ENCODE measurements around the gene SMOC2. TPM values are rescaled to one million over a fixed set of nuclear protein-coding genes. Genes with fewer than 3 reads are reported as not detected.

SMOC2 gene
- total and polyA plus RNA-seq, 7 donors, result 12.3 to 90.3 (median 22.8) TPM

DNA sequence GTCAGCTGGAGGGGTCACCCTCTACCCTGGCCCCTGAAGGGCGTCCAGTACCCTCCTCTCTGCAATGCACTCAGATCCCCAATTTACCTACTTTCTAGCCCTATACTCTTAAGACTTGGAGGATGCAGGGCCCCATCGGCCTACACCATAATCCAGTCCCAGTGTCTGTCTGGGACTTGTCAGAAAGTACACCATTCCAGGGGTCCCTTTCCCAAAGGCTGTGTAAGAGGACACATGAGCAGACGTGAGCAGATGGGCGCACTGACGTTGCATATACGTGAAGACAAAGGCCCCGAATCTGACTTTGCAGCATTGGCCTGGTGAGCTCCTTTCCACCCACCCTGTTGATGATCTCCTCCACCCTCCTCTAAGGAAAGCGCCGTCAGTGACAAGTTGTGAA is 20.9 kb upstream of the SMOC2 start:
- Histone ChIP-seq H3K36me3 (ENCODE audit: insufficient read depth in 1 of 2, low read depth in 1 of 2) (no peaks in the 10 kb centered on the region), H3K9me3 (no peaks in the 10 kb centered on the region), H3K27me3 (ENCODE audit: insufficient read depth in 3 of 3, low read length in 2 of 3) (peaks cover 0 to 31% (median 8%) of the 10 kb centered on the region in 3 donors), H3K4me3 (no peak overlapping the region), H3K27ac (no peak overlapping the region), H3K4me1 (no peaks in the 10 kb centered on the region)
- no peak for DNase-seq
- no peak for ATAC-seq
- TF ChIP-seq, protein P1, sequence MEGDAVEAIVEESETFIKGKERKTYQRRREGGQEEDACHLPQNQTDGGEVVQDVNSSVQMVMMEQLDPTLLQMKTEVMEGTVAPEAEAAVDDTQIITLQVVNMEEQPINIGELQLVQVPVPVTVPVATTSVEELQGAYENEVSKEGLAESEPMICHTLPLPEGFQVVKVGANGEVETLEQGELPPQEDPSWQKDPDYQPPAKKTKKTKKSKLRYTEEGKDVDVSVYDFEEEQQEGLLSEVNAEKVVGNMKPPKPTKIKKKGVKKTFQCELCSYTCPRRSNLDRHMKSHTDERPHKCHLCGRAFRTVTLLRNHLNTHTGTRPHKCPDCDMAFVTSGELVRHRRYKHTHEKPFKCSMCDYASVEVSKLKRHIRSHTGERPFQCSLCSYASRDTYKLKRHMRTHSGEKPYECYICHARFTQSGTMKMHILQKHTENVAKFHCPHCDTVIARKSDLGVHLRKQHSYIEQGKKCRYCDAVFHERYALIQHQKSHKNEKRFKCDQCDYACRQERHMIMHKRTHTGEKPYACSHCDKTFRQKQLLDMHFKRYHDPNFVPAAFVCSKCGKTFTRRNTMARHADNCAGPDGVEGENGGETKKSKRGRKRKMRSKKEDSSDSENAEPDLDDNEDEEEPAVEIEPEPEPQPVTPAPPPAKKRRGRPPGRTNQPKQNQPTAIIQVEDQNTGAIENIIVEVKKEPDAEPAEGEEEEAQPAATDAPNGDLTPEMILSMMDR (IDR thresholded peaks at IDR 0.05), result no peak
- WGBS, 3 donors, result 94 to 96% (median 95%) methylated on average over 9 of the region's 9 CpGs
- intact Hi-C loops (cut with DNase I), result no loop called here

DNA sequence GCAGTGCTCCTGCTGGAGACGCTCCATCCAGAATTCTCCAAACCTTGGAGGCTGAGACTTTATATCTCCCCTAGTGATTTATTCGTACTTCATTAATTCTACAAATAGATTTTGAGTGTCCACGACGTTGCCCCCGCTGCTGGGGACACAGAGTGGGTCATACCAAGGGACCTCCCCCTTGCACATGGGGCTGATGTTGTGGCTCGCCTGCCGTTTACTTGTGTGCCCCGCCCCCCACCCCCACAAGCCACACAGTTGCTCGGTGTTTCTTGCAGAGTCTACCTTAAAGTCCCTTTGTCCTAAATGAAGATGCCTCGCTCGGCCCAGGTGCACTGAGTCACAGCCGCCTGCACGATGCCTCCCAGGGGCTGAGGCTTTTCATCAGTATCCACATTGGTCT is 20.3 kb upstream of the SMOC2 start:
- H3K4me3 ChIP-seq, result no peak overlapping the region
- no peaks in the 10 kb centered on the region for H3K36me3 ChIP-seq (ENCODE audit: insufficient read depth in 1 of 2, low read depth in 1 of 2)
- DNase-seq, result no peak
- peaks cover 0 to 31% (median 4%) of the 10 kb centered on the region in 3 donors for H3K27me3 ChIP-seq (ENCODE audit: insufficient read depth in 3 of 3, low read length in 2 of 3)
- TF ChIP-seq, protein P1 (IDR thresholded peaks at IDR 0.05), result no peak
- WGBS, 3 donors, result 90 to 92% (median 91%) methylated on average over 13 of the region's 13 CpGs
- ATAC-seq, result no peak
- no peak overlapping the region for H3K27ac ChIP-seq
- no peaks in the 10 kb centered on the region for H3K9me3 ChIP-seq
- intact Hi-C loops (cut with DNase I), result no loop called here
- no peaks in the 10 kb centered on the region for H3K4me1 ChIP-seq

DNA sequence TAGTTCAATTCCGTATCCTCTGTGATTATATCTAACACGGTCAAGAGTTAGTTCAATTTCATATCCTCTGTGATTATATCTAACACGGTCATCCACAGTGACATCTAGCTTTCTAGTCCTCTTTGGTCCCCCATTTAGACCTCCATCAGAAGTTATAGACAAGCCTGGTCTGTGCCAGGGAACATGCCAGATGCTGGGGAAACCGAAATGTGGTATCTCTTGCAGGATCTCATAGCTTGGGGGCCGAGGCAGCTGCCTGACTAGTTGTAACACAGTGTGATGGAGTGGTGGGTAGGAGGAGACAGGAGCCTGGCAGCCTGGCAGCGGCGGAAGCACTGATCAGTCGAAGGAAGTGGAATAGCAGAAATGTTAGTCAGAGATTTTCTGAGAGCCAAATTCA is 13.8 kb upstream of the SMOC2 start:
- TF ChIP-seq, protein P1 (IDR thresholded peaks at IDR 0.05), result no peak
- no peak overlapping the region for H3K27ac ChIP-seq
- 56 to 75% (median 57%) methylated on average over 8 of the region's 8 CpGs for WGBS, 3 donors
- no peaks in the 10 kb centered on the region for H3K4me1 ChIP-seq
- peaks cover 0 to 13% (median 0%) of the 10 kb centered on the region in 3 donors for H3K27me3 ChIP-seq (ENCODE audit: insufficient read depth in 3 of 3, low read length in 2 of 3)
- H3K9me3 ChIP-seq, result no peaks in the 10 kb centered on the region
- H3K4me3 ChIP-seq, result no peak overlapping the region
- H3K36me3 ChIP-seq (ENCODE audit: insufficient read depth in 1 of 2, low read depth in 1 of 2), result no peaks in the 10 kb centered on the region
- ATAC-seq, result no peak
- intact Hi-C loops (cut with DNase I), result no loop called here
- DNase-seq, result no peak

DNA sequence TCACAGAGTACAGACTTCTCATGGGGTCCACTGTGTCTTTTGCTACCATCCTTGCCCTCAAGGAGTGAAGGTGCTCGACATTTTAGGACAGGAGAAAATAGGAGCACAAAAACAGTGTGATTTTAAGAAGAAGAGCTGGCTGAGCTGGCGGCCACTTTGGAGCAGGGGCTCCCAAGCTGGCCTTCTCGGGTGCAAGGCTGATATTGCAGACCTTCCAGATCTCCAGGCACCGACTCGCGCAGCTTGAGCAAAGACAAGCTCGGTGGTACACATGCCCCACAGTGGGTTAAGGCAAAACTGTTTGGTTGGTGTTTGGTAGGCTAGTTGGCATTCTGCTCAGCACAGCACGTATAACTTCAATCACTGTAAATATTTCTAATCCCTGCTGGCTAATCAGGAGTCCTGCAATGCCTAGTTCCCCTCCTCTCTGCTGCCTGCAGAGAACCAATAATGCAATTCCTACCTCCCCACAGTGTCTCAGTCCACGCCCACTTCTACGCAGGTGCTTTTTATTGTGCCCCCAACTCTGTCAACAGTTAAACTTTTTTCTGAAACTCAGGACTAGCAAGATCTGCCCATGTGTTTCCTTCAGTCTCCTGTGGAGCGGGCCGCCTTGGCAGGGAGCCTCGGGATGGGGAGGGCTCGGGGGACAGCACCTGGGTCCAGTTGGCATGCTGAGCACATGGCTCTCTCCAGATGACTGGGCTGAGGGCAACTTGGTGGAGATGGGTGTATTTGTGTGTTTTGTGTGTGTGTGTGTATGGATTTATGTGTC is 12.7 kb upstream of the SMOC2 start:
- no peaks in the 10 kb centered on the region for H3K4me1 ChIP-seq
- peaks cover 0 to 17% (median 0%) of the 10 kb centered on the region in 3 donors for H3K27me3 ChIP-seq (ENCODE audit: insufficient read depth in 3 of 3, low read length in 2 of 3)
- ATAC-seq (no peak), DNase-seq (no peak)
- WGBS, 3 donors, result 57 to 67% (median 62%) methylated on average over 14 of the region's 14 CpGs
- H3K4me3 ChIP-seq, result no peak overlapping the region
- H3K9me3 ChIP-seq, result no peaks in the 10 kb centered on the region
- no peak overlapping the region for H3K27ac ChIP-seq
- intact Hi-C loops (cut with DNase I), result no loop called here
- TF ChIP-seq, protein P1 (IDR thresholded peaks at IDR 0.05), result no peak
- no peaks in the 10 kb centered on the region for H3K36me3 ChIP-seq (ENCODE audit: insufficient read depth in 1 of 2, low read depth in 1 of 2)

DNA sequence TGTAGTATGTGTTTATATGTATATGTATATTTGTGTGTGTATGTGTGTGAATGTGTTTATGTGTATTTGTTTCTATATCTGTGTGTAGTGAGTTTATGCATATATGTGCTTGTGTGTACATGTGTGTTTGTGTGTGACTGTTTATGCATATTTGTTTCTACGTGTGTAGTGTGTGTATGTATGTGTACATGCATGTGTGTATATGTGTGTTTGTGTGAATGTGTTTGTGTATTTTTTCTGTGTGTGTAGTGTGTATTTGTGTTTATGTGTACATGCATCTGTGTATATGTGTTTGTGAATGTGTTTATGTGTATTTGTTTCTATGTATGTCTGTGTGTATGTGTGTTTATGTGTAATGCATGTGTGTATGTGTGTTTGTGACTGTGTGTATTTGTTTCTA is 12.1 kb upstream of the SMOC2 start:
- DNase-seq (no peak), ATAC-seq (no peak)
- H3K27me3 ChIP-seq (ENCODE audit: insufficient read depth in 3 of 3, low read length in 2 of 3), result peaks cover 0 to 16% (median 0%) of the 10 kb centered on the region in 3 donors
- H3K9me3 ChIP-seq, result no peaks in the 10 kb centered on the region
- intact Hi-C loops (cut with DNase I), result no loop called here
- H3K27ac ChIP-seq, result no peak overlapping the region
- H3K36me3 ChIP-seq (ENCODE audit: insufficient read depth in 1 of 2, low read depth in 1 of 2), result no peaks in the 10 kb centered on the region
- H3K4me1 ChIP-seq, result no peaks in the 10 kb centered on the region
- no peak overlapping the region for H3K4me3 ChIP-seq
- 88 to 94% (median 93%) methylated on average over 1 of the region's 1 CpG for WGBS, 3 donors
- TF ChIP-seq, protein P1 (IDR thresholded peaks at IDR 0.05), result no peak

Data from psoas muscle (tissue), 8 donors.